Measurements from ENCODE around the gene ZNF512B.
"Not testable (repeated sequence)": the region's sequence is repeated elsewhere in the genome, so short reads cannot be mapped to it uniquely, and the experiment has no call there.

Gene ZNF512B

GRCh38 chr20:63963348-63963741 is 6.4 kb downstream of the ZNF512B start:
- no peak for DNase-seq

DNA sequence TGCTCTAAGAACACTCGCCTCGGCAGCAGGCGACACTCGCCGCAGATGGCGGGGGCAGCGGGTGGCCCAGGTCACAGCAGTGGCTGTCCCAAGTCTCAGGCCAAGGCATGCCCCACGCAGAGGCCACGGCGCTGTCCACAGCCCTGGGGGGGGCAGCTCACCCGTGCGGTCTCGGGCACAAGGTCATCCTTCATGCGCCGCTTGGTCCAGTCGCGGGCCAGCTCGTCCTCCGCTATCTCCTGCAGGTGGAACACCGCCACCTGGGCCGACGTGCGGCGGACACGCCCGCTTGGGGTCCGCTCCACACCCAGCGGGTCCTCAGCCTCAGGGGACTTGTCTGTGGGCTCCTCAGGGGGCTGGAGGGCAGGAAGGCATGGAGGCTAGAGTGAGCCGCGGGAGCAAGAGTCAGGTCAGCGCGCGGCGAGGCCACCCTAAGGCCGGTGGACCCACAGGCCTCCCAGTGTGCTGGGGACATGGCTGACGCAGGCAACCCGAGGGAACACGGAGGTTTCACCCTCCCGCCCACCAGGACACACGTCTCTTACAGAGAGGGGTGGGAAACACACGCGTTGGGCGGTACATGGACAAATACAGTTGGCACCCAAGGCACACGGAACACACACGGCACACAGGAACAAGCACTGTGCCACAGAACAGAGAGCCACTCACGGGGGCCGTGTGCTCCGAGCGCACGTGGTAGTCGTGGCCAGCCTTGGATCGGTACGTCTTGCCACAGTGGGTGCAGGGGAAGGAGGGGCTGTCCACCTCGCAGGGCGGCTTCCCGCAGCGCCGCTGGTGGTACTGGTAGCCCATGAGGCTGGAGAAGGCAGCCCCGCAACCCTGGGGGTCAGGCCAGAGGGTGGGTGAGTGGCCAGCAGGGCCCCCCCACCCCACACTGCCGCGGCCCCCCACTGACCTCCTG is 7.0 kb downstream of the ZNF512B start:
- DNase-seq, result no peak

DNA sequence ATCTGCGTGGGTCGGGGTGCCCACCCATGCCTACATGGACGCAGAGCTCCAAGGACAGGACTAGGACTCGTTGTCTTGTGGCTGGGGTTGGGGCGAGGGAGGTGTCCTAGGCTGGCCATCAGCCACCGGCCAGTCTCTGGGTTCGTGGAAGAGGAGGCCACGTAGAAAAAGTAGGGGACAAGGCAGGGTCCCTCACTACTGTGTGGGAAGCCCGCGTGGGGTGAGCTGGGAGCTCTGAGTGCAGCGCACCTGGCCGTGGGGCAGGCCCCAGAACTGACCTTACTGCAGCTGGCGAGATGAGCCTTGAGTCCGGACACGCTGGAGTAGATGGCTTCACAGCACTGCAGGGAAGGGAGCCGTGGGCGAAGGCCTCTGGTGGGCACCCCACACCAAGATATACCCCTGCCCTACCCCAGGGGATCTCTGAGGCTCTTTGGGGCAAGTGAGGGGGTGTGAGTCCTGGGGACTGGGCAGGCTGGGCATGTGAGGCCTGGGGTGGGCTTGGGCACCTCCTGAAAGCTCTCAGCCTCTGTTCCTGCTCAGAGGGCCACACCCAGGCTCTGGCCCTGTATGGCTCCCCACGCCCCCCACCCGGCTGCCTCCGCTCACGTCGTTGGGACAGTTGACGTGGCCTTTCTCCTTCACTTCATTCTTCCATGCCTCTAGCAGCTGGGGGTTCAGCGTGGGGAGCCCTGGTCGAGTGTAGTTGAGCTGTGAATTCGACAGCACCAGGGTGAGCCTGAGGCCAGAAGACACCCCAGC is 7.9 kb downstream of the ZNF512B start:
- no peak for DNase-seq

GRCh38 chr20:63960654-63961621 is 8.8 kb downstream of the ZNF512B start:
- not testable (repeated sequence) for DNase-seq

DNA sequence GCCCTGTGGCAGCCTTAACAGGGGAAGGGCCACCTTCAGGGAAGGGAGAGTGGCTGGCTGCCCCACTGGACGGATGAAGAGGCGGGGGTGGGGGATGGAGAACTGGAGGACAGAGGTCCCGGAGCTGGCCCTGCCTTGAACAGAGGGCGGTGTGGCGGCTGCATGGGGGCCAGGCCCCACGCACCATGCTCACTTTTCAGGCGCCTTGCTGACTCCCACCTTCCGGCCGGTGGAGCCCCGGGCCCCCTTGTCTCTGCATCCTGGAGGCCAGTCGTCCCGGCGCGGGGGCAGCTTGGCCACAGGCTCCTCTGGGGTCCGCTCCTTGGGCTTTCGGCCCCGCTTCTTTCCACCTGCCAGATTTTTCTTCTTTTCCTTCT is 10.0 kb downstream of the ZNF512B start:
- no peak for DNase-seq

DNA sequence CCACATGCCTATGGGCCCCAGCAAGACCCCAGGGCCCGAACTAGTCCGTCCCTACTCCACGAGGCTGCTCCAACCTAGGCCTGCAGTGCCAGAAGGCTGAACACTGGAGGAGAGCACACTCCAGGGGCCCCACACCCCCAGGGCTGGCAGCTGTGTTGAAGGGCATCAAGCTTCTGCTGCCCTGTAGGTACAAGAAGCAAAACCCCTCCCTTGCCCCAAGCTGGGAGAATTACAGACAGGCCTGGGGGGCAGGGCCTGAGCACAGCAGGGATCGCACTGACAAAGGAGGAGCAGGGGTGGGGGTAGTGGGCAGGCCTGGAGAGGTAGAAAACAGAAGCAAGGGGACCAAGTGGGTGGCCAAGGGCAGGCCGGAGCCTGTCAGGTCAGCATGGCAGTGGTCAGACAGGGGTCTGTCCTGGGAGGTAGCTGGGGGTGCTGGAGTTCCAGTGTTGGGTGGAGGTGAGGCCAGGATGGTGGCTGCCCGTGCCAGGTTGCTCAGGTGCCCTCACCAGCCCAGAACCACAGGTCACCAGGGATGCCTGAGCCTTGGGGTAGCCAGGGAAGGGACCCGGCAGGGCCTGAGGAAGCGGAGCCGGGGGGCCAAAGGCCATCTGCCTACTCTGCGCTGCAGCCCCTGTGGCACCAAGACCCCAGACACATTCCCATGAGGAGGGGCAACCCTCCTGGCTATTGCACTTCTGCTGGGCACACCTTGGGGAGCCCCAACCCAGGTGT is 10.6 kb downstream of the ZNF512B start:
- DNase-seq, result no peak

GRCh38 chr20:63958471-63958870 is 11.3 kb downstream of the ZNF512B start:
- DNase-seq, result no peak

DNA sequence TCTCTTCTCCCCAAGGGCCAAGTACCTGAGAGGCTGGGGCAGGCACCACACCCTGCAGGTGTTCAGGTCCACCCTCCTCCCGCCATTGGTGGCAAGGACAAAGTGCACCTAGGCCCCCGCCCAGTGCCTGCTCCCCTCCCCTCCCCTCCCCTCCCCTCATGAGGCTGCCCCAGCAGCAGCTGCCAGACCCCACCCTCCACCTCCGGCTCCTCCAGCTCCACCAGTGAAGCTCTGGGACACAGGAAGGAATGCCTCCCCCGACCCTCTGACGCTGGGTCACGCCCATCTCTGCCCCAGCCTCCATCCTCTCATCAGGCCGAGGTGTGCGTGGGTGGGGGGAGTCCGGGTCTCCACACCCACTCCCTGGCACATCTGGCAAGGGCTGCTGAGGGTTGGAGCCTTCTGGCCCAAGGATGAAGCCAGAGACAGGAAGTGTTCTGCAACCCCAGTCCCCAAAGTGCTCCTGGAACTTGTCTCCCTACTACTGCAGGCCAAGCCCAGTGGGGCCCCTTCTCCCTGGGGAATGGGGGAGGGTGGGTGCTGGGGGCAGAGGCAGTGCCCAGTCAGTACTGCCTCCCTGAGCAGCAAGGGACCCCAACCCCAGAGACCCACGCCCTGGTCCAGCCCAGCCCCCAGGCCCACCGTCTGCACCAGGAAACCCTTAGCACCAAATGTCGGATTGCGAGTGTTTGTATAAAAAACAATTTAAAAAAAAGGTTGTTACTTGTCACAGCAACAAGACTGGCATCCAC is 11.9 kb downstream of the ZNF512B start:
- DNase-seq, result peak; percentile 52

- peak; percentile 61 for DNase-seq
These were observed 12.6 kb downstream of the ZNF512B start for GRCh38 chr20:63957004-63957689.

DNA sequence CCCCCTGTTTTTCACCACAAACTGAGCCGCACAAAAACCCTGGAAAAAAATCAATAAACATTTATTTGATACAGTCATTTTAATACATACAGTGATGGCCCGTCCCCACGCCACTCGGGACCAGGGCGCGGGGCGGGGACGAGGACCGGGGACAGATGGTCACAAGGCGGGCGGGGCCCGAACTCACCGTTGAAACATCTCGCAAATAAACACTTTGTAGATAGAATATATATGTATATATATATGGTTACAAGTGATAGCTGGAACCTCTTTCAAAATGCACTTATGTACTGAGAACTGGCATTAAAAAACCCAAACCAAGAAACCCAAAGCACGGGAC is 13.1 kb downstream of the ZNF512B start:
- DNase-seq, result no peak

GRCh38 chr20:63955827-63956663 is 13.7 kb downstream of the ZNF512B start, which contains the start of gene UCKL1:
Gene UCKL1 (minus strand): TSS chr20:63956416. CDS start chr20:63956372, 44 bp downstream.
- DNase-seq, result peak; percentile 84

GRCh38 chr20:63955281-63955826 is 14.4 kb downstream of the ZNF512B start:
- no peak for DNase-seq

GRCh38 chr20:63953764-63954429 is 15.8 kb downstream of the ZNF512B start:
- no peak for DNase-seq

- no peak for DNase-seq
These were observed 17.0 kb downstream of the ZNF512B start for GRCh38 chr20:63952769-63953168.

GRCh38 chr20:63952210-63952535 is 17.6 kb downstream of the ZNF512B start:
- DNase-seq, result no peak

DNA sequence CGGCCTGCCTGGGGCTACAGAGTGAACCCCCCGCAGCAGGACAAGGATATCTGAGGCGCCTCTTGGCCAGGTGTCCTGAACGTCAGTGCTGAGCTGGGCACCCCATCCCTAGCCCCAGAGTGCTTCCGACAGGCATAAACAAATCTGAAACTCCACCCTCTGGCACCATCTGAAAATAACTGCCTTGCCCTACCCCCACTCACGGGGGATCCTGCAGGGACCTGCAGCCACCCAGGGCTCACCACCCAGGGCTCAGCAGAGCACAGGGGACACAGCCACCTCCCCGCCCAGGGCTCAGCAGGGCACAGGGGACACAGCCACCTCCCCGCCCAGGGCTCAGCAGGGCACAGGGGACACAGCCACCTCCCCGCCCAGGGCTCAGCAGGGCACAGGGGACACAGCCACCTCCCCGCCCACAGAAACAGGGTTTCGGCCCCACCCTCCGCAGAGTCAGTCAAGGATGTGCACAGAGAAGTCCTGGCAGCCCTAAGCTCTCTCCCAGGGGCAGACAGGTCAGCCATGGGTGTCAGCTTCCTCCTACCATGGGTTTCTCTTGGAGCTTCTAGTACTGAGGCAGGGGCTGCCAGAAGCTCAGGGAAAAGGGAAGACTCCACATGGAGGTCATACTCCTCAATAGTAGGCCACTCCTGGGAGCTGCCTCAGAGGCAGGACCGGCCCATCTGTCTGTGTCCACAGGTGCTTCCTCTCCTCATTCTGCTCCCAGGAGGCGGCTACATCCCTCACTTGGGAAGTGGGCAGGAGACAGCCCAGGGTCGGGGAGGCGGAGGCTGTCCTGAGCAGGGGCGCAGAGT is 18.1 kb downstream of the ZNF512B start:
- DNase-seq, result no peak

DNA sequence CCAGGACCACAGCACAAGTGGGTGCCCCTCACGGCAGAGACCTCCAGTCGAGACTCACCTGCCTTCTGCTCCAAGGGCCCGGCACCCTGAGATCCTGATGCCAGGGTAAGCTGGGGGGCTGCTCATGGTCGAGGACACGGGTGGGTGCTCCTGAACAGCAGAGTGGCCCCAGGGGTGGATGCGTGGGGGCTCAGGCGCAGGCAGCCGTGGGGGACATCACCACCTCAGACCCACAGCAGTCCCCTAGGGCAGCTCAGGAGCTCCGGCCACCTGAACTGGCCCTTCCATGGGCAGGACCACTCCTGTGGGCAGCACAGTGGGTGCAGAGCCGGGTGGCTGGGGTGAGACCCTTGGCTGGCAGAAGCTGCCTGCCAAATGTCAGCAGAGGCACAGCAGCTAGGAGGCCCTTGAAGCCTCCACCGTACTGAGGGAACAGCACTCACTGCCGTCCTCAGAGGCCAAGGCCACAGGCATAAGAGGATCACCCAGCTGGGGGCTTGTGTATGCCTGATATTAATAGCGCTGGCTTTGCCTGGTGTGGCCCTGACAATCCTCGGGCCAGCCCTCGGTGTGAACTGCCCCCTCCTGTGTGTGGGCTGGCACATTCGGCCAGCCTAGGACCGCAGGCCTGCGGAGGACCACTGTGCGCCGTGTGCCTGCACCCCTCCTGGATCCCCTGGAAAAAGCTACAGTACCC is 18.9 kb downstream of the ZNF512B start:
- no peak for DNase-seq
